HepG2 (cell line): Measurements from ENCODE around the gene BICDL2. TPM values are rescaled to one million over a fixed set of nuclear protein-coding genes. Genes with fewer than 3 reads are reported as not detected.

Experiments
- ATAC-seq: fragments of 200-7000 bp; cut with Tn5 transposase; 3 replicates; pipeline ENCODE4 v1.9.1; 2020; ENCODE audit warnings: mild to moderate bottlenecking, moderate library complexity
- BruUV-seq: library from RNA; stranded (reverse); fragments of 400-500 nt; replicated peaks from 2 replicates; lab custom pipeline; 2021; lab: Mats Ljungman, UMichigan
- CTCF ChIA-PET: fragments of 300-600 bp; formaldehyde crosslinking; extraction: SDS; loops from one replicate; lab custom pipeline; 2021; ENCODE audit warnings: low total read pairs, inconsistent platforms, low intra/inter-chr PET ratio; lab: Yijun Ruan, JAX
- POLR2A ChIA-PET: fragments of 350-600 bp; sonication (Branson Sonifier 250); formaldehyde crosslinking; loops from one replicate; lab custom pipeline; 2020; ENCODE audit warnings: antibody characterized with exemption, inconsistent platforms; lab: Yijun Ruan, JAX
- DNase-seq: peaks from one replicate; pipeline ENCODE4 v3.0.0-alpha.2; 2015; ENCODE audit warnings: low spot score
- FAIRE-seq: peaks from 3 replicates; lab custom pipeline; 2011; peaks lifted over from hg19 to GRCh38; lab: Jason Lieb, UNC
- H2AFZ ChIP-seq: one replicate; pipeline ENCODE4 v1.6.1; 2011; ENCODE audit warnings: low read length, inconsistent platforms
- H3K27ac ChIP-seq: fragments of 300-600 bp; 3 replicates; pipeline ENCODE4 v1.8.0; 2011; ENCODE audit warnings: mixed run types, mild to moderate bottlenecking, mixed read lengths, low read length, inconsistent platforms; ENCODE audit not compliant: insufficient read depth; ENCODE audit errors: extremely low read length
- H3K27me3 ChIP-seq, 2 experiments: fragments of 200-600 bp in 1 of 2; 2 replicates in 1 of 2; 3 replicates in 1 of 2; pipeline versions ENCODE4 v1.6.0 to v1.8.0; 2011; ENCODE audit warnings: low read length in 2 of 2, mild to moderate bottlenecking in 2 of 2, moderate library complexity in 2 of 2, inconsistent platforms in 1 of 2; ENCODE audit not compliant: insufficient read depth in 2 of 2, control insufficient read depth in 1 of 2
- H3K36me3 ChIP-seq, 2 experiments: fragments of 200-600 bp in 1 of 2; replicated peaks in 1 of 2; 2 replicates in 1 of 2; 3 replicates in 1 of 2; pipeline versions ENCODE4 v1.5.1 to v1.8.0; 2011; ENCODE audit warnings: low read length in 2 of 2, inconsistent platforms in 1 of 2; ENCODE audit not compliant: insufficient read depth in 2 of 2, control insufficient read depth in 1 of 2
- H3K4me1 ChIP-seq: 2 replicates; pipeline ENCODE4 v1.5.1; 2012; ENCODE audit warnings: low read length, inconsistent platforms; ENCODE audit not compliant: insufficient read depth
- H3K4me2 ChIP-seq: 2 replicates; pipeline ENCODE4 v1.6.0; 2011; ENCODE audit warnings: low read depth, low read length, inconsistent platforms
- H3K4me3 ChIP-seq, 3 experiments: fragments of 200-600 bp in 1 of 3; sonication (generic), shearing (Covaris generic) in 1 of 3; replicated peaks in 1 of 3; 2 replicates each; pipeline ENCODE4 v1.5.1; 2011 to 2016; ENCODE audit warnings: low read length in 3 of 3, inconsistent platforms in 2 of 3, low read depth in 2 of 3, mild to moderate bottlenecking in 2 of 3, control low read depth in 1 of 3, mixed read lengths in 1 of 3; ENCODE audit not compliant: insufficient read depth in 1 of 3
- H3K79me2 ChIP-seq: one replicate; pipeline ENCODE4 v1.6.1; 2011; ENCODE audit warnings: low read length, inconsistent platforms; ENCODE audit not compliant: insufficient read depth
- H3K9ac ChIP-seq: 2 replicates; pipeline ENCODE4 v1.6.0; 2011; ENCODE audit warnings: mild to moderate bottlenecking, low read depth, low read length, inconsistent platforms; ENCODE audit not compliant: insufficient read depth
- H3K9me3 ChIP-seq: 2 replicates; pipeline ENCODE4 v1.5.1; 2012; ENCODE audit warnings: mild to moderate bottlenecking, low read length
- H4K20me1 ChIP-seq: 2 replicates; pipeline ENCODE4 v1.6.0; 2011; ENCODE audit warnings: inconsistent platforms, mild to moderate bottlenecking, low read length, moderate library complexity; ENCODE audit not compliant: insufficient read depth
- AGO2 ChIP-seq: fragments of 200-400 bp; formaldehyde crosslinking; optimal IDR thresholded peaks from 2 replicates; pipeline ENCODE3; 2017; ENCODE audit warnings: mild to moderate bottlenecking, low read depth, low read length, moderate library complexity
- MYC ChIP-seq: sonication (generic); formaldehyde crosslinking; IDR thresholded peaks from 2 replicates; pipeline ENCODE4 v1.9.0; 2021; ENCODE audit warnings: missing genetic modification reagents, borderline replicate concordance
- ZFX ChIP-seq: sonication (generic); formaldehyde crosslinking; IDR thresholded peaks from 2 replicates; pipeline ENCODE4 v1.4.0; 2020; ENCODE audit warnings: mild to moderate bottlenecking, low read depth, missing genetic modification reagents, moderate library complexity
- ZNF280D ChIP-seq: sonication (generic); formaldehyde crosslinking; IDR thresholded peaks from 2 replicates; pipeline ENCODE4 v1.5.1; 2020; ENCODE audit warnings: mild to moderate bottlenecking, missing genetic modification reagents
- ZSCAN20 ChIP-seq: sonication (generic); formaldehyde crosslinking; IDR thresholded peaks from 2 replicates; pipeline ENCODE4 v1.4.0; 2020; ENCODE audit warnings: missing genetic modification reagents, mild to moderate bottlenecking, borderline replicate concordance
- WGBS: methylation state at CpG from one replicate; pipeline ENCODE4 v1.1.6; 2017; ENCODE audit warnings: low lambda C conversion rate; 5-methylcytosine and 5-hydroxymethylcytosine counted together
- in situ Hi-C: cut with HindIII; loops from 2 replicates; pipeline ENCODE4 v1.10.0; 2017; ENCODE audit warnings: low pct_unique_long_range_greater_than_20kb; ENCODE audit not compliant: extremely low pct_ligation_motif_present
- intact Hi-C: fragments of 100-400 bp; cut with micrococcal nuclease; formaldehyde crosslinking; loops from one replicate; pipeline ENCODE4 v1.10.0; 2022; ENCODE audit not compliant: unreplicated experiment
- polyA plus RNA-seq, 8 experiments: library from polyadenylated mRNA; depleted of rRNA in 3 of 8; stranded (reverse) in 7 of 8; unstranded in 1 of 8; fragments of >200 nt; fragmentation: Illumina TruSeq in 4 of 8; extraction: Trizol in 4 of 8; gene quantifications; 2 replicates each; pipeline versions ENCODE4 v1.2.1 to v1.2.3, GENCODE V29; 2011 to 2016; ENCODE audit warnings: low read depth in 4 of 8, missing spikeins in 1 of 8, mixed read lengths in 1 of 8; ENCODE audit not compliant: insufficient read depth in 1 of 8
- total RNA-seq, 5 experiments: library from RNA; depleted of rRNA; stranded (reverse); fragments of >200 nt; fragmentation: Illumina TruSeq; extraction: Trizol; gene quantifications; 2 replicates each; pipeline ENCODE4 v1.2.3, GENCODE V29; 2016; ENCODE audit warnings: low read depth in 1 of 5
- TF ChIP-seq, protein P1 (sequence below), 2 experiments: sonication (generic) in 1 of 2; formaldehyde crosslinking in 1 of 2; IDR thresholded peaks; 2 replicates each; pipeline versions ENCODE4 v1.4.0 to v1.6.1; 2016 to 2020; ENCODE audit warnings: borderline replicate concordance in 1 of 2, low read depth in 1 of 2, mild to moderate bottlenecking in 1 of 2, missing genetic modification reagents in 1 of 2

The BICDL2 gene
- total and polyA plus RNA-seq, 2 of the 13 experiments (the other 11 are each of a cell fraction or from before 2014, with no cell fraction given), result 0.12 TPM; not detected in 1

DNA sequence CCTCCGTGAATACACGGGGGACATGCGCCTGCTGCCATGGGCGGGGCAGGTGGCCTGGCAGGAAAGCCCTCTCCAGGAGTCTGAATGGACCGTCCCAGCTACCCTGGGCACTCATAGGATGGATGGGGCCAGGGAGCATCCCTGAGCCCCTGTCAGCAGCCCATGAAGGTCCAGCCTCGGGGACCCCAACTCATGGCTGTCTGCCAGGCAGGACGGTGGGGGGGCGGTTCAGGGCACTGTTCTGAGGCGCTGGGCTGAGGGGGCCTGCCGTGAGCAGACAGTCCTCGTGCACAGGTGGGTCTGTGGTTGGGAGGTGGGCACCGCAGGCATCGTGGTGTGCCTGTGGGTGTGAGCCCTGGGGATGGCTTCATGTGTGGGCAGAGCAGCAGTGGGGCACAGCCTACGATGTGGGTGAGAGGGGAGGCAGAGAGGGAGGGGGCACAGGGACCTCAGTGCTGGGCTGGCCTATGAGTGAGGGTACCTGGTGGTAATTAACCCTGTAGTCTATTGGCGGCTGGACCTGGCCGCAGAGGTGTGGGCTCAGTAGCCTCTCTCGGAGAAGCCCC lies 50.0 kb downstream of the BICDL2 start:
- no peaks in the 10 kb centered on the region for H3K79me2 ChIP-seq
- H3K4me1 ChIP-seq, result peaks cover 25% of the 10 kb centered on the region
- H2AFZ ChIP-seq, result no peak overlapping the region
- intact Hi-C loops, result no loop called here
- in situ Hi-C loops, result no loop called here
- H4K20me1 ChIP-seq, result no peaks in the 10 kb centered on the region
- H3K9me3 ChIP-seq, result no peaks in the 10 kb centered on the region
- H3K36me3 ChIP-seq, result no peaks in the 10 kb centered on the region
- no TSS peak for BruUV-seq
- 46% methylated on average over 4 of the region's 17 CpGs for WGBS
- no peak overlapping the region for H3K27ac ChIP-seq
- no peak overlapping the region for H3K4me3 ChIP-seq
- no peak overlapping the region for H3K4me2 ChIP-seq
- ChIA-PET POLR2A (no interaction called here), CTCF (no interaction called here)
- peaks cover 19 to 60% of the 10 kb centered on the region in 2 experiments for H3K27me3 ChIP-seq
- TF ChIP-seq ZSCAN20 (no peak), ZNF280D (CRISPR knock-in tag) (no peak)
- no peak overlapping the region for H3K9ac ChIP-seq
- ATAC-seq (no peak), DNase-seq (no peak), FAIRE-seq (no peak)

GRCh38 chr16:2985893-2986355 lies 50.8 kb downstream of the BICDL2 start:
- POLR2A ChIA-PET, result no interaction called here
- Histone ChIP-seq H3K4me1 (peaks cover 25% of the 10 kb centered on the region), H3K9ac (no peak overlapping the region), H3K4me3 (no peak overlapping the region), H3K36me3 (no peaks in the 10 kb centered on the region), H2AFZ (no peak overlapping the region), H3K79me2 (no peaks in the 10 kb centered on the region), H4K20me1 (no peaks in the 10 kb centered on the region), H3K4me2 (no peak overlapping the region), H3K27me3 (peaks cover 19 to 56% of the 10 kb centered on the region in 2 experiments), H3K9me3 (no peaks in the 10 kb centered on the region), H3K27ac (no peak overlapping the region)
- intact Hi-C loops (no loop called here), in situ Hi-C loops (no loop called here)
- BruUV-seq, result no TSS peak
- WGBS, result 0% methylated on average over 1 of the region's 15 CpGs
- FAIRE-seq (no peak), ATAC-seq (peak; percentile 3; the same call in 1 of the 3 replicates), DNase-seq (no peak)
- CTCF ChIA-PET, result no interaction called here
- TF ChIP-seq, protein P1, sequence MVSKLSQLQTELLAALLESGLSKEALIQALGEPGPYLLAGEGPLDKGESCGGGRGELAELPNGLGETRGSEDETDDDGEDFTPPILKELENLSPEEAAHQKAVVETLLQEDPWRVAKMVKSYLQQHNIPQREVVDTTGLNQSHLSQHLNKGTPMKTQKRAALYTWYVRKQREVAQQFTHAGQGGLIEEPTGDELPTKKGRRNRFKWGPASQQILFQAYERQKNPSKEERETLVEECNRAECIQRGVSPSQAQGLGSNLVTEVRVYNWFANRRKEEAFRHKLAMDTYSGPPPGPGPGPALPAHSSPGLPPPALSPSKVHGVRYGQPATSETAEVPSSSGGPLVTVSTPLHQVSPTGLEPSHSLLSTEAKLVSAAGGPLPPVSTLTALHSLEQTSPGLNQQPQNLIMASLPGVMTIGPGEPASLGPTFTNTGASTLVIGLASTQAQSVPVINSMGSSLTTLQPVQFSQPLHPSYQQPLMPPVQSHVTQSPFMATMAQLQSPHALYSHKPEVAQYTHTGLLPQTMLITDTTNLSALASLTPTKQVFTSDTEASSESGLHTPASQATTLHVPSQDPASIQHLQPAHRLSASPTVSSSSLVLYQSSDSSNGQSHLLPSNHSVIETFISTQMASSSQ (IDR thresholded peaks at IDR 0.05; ENCODE audit: low read depth), result no peak
- TF ChIP-seq, protein P1 (CRISPR knock-in tag; IDR thresholded peaks at IDR 0.05; ENCODE audit: borderline replicate concordance), result no peak
- no peak for TF ChIP-seq AGO2
- TF ChIP-seq MYC (CRISPR knock-in tag), result no peak
- no peak for TF ChIP-seq ZFX (CRISPR knock-in tag)
